GM18511 (cell line): ENCODE measurements around the gene LYPD6.

ENCODE experiments used
- ATAC-seq: cut with Tn5 transposase; IDR thresholded peaks from one replicate; pipeline ENCODE4 v1.9.1; 2021; ENCODE audit warnings: mild to moderate bottlenecking, moderate library complexity; ENCODE audit not compliant: unreplicated experiment

LYPD6 gene

GRCh38 chr2:149346272-149346671 is 15.9 kb downstream of the LYPD6 start:
- ATAC-seq, result no peak

GRCh38 chr2:149348291-149348690 is 17.9 kb downstream of the LYPD6 start:
- ATAC-seq, result no peak

GRCh38 chr2:149353421-149353820 is 23.0 kb downstream of the LYPD6 start:
- no peak for ATAC-seq

GRCh38 chr2:149355716-149356422 is 25.5 kb downstream of the LYPD6 start:
- ATAC-seq, result no peak

- ATAC-seq, result no peak
These were observed 26.7 kb downstream of the LYPD6 start for GRCh38 chr2:149357058-149357457.

- ATAC-seq, result no peak
These were observed 29.7 kb downstream of the LYPD6 start for GRCh38 chr2:149360106-149360505.

- no peak for ATAC-seq
These were observed 33.6 kb downstream of the LYPD6 start for GRCh38 chr2:149363958-149364357.

GRCh38 chr2:149364839-149365238 is 34.5 kb downstream of the LYPD6 start:
- ATAC-seq, result no peak

GRCh38 chr2:149365931-149366583 is 35.7 kb downstream of the LYPD6 start:
- no peak for ATAC-seq

GRCh38 chr2:149370061-149370775 is 39.8 kb downstream of the LYPD6 start:
- no peak for ATAC-seq

GRCh38 chr2:149371476-149371875 is 41.1 kb downstream of the LYPD6 start:
- ATAC-seq, result no peak

- no peak for ATAC-seq
These were observed 45.5 kb downstream of the LYPD6 start for GRCh38 chr2:149375801-149376361.

GRCh38 chr2:149380205-149380604 is 49.8 kb downstream of the LYPD6 start:
- no peak for ATAC-seq

- ATAC-seq, result no peak
These were observed 53.0 kb downstream of the LYPD6 start for GRCh38 chr2:149383340-149383739.

- ATAC-seq, result no peak
These were observed 55.0 kb downstream of the LYPD6 start for GRCh38 chr2:149385350-149385749.

- ATAC-seq, result no peak
These were observed 57.0 kb downstream of the LYPD6 start for GRCh38 chr2:149387411-149387810.

GRCh38 chr2:149388120-149388816 is 57.9 kb downstream of the LYPD6 start:
- no peak for ATAC-seq

- no peak for ATAC-seq
These were observed 59.2 kb downstream of the LYPD6 start for GRCh38 chr2:149389506-149390167.

- ATAC-seq, result no peak
These were observed 63.2 kb downstream of the LYPD6 start for GRCh38 chr2:149393614-149394013.

GRCh38 chr2:149394864-149395263 is 64.5 kb downstream of the LYPD6 start:
- ATAC-seq, result no peak
